Glomerular visceral epithelial cell (primary cell): ENCODE measurements around the gene ZNF75A.
"Not testable (repeated sequence)": the region's sequence is repeated elsewhere in the genome, so short reads cannot be mapped to it uniquely, and the experiment has no call there.

Experiments
- DNase-seq: peaks from one replicate; pipeline ENCODE4 v3.0.0-alpha.2; 2016; ENCODE audit errors: extremely low spot score

The ZNF75A gene

DNA sequence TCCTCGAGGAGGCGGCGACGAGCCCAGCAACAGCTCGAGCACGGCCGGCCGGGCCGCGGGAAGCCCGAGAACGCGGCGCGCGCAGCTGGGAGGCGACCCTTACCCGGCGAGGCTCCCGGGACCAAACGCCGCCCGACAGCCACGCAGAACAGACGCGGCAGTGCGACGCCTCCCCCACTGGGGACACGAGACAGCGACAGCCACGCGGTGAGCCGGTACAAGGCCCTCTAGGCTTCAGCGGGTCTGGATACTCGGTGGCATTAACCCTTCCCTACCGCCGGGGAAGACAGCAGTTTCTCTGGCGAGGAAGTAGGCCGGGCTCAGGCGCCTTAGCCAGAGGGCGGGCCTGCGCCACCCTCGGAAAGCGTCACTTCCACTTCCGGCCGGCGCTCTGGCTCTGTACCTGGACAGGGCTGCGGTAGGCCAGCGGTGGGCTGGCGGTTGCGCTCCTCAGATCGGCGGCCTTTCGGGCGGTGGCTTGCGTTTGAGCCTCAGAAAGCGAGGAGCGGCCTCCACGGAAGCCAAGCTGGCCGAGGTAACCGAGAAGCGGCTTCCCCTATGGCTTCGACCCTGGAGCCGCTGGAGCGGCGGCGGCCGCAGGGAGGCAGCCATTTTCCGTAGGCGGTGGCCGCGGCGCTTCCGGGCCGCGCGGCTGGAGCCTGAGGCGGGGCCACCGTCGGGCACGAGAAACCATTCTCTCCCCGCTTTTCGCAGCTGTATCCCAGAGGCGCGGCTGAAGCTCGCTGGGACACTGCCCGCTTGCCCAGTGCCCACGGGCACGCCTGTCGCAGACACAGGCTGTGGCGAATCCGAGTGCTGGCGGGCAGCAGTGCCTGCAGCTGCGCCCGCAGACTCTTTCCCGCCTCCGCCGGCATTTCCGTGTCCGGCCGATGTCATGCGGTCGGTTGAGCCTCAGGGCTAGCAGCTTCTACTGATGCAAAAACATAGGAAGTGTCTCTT is at the start of gene ZNF75A, which contains the start of gene TIGD7:
ZNF75A (plus strand) TSS at position 389 of the 960 bp plus-strand sequence. CDS start 2,932 bp downstream, outside the sequence.
TIGD7 (minus strand) TSS at position 322 of the 960 bp plus-strand sequence. CDS start 4,816 bp downstream, outside the sequence.
- peak; percentile 86 for DNase-seq

DNA sequence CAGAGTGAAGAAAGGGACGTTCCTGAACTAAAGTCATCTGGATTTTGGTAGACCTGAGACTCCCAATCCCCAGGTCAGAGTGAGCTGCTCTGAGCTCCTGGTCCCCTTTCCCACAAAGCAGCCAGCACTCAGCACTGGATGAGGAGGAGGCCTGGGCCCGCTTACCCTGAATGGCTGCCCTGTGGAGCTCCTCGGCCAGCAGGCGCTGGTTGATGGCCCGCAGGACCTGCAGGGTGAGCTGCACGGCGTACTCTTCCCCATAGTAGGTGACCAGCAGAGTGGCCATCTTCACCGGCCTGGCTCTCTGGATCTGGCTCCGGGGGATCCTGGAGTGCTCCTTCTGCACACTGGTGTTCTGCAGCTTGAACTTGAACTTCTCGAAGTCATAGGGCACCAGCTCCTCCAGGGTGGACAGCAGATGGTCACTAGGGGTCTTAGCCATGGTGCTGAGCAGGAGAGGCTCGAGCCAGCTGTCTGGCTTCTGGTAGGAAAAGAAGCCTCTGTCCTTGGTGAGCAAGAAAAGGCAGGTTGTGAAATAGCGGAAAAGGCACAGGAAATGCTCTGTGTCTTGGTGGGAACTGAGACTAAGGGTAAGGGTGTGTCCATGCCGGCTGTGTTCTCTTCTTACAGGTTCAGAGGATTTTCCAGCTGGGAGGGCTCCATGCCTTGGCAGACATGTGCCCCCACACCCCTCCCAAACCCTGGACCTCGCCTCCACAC is 49.0 kb upstream of the ZNF75A start, which contains the start of gene MEFV:
MEFV (minus strand) TSS at position 488 of the 720 bp plus-strand sequence; CDS start at position 442, 46 bp downstream.
- DNase-seq, result peak; percentile 76

DNA sequence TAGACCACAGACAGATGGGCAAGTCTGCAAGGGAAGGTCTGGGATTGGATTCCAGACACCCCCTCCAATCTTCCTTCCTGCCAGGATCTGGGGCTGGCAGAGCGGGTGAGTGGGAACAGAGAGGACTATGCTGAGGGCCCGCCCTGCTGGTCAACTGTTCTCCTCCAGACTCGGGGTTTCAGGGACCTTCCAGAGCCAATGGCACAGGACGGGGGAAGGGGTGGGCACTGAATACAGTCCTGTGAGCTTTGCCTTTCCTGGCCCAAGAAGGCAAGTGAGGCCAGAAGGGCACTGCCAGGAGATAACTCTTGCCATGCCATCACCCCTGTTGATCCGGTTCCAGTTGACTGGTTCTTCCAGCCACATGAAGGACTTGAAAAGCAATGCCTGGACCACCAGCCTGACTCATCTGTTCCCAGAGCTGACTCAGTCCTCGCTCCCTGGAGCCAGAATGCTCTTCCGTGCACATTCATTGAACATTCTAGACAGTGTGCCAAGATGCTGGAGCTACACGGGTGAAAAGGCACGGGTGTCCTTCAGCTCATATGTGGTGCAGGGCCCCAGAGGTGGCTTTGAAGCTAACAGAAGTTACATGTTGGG is 48.3 kb upstream of the ZNF75A start:
- peak; percentile 93 for DNase-seq

DNA sequence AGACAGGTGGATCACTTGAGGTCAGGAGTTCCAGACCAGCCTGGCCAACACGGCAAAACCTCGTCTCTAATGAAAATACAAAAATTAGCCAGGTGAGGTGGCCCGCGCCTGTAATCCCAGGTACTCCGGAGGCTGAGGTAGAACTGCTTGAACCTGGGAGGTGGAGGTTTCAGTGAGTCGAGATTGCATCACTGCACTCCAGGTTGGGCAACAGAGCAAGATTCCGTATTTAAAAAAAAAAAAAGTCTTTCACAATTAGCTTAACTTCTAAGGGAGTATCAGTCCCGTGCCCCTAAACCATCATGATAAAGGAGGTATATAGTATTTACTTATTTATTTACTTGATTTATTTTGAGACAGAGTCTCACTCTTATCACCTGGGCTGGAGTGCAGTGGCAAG is 45.5 kb upstream of the ZNF75A start:
- DNase-seq, result no peak

DNA sequence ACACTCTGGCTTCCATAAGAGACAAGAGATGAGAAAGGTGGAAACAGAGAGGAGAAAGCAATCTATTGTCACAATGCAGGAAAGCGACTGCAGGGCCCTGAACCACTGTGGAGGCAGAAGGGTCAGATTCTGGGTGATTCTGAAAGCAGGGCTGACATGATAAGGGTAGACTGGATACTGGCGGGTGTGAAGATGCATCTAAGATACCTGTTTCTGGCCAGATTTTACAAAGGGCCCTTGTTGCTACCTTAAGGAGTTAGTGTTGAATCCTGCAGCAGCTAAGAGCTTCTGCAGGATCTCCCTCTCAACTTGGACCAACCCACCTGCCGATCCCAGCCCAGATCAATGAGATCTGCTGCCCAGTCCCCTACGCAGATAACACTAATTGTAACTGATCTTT is 42.8 kb upstream of the ZNF75A start:
- no peak for DNase-seq

DNA sequence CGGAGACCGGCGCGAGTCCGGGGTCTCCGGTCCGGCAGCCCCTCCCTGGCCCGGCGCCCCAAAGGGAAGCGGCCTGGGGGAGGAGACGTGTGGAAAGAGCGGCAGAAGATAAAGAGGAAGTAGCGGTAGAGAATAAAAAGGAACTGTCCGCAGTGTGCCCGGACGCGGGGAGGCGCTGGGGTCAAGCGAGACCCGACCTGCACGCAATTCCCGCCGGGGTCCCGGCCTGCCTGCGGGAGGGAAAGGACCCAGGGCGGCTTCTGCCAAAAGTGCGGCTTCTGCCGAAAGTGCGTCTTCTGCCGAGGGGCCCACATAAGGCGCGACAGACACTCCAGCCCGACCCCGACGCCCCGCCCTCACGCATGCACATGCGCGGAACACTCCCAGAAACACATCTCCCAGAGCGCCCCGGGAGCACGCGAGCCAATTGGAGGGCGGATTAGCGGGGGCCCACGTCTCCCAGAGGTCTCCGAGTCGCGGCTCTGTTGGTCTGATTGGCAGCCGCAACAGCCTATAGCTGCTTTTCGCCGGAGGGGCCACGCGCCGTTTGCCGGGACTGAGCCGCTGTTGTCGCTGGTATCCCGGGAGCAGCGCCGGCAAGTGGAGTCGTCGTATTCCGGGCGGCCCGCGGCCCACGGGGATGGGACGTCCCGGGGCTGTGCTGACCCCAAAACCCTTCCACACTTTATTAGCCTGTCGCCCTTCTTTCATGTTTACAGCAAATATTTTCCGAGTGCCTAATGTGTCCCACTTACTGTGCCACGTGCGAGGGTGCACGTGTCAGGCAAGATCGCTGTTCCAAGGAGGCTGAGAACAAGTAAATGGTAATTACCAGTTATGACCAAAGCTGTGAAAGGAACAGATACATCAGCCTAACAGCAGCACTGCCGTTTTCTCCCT is 40.9 kb upstream of the ZNF75A start:
- DNase-seq, result peak; percentile 96

DNA sequence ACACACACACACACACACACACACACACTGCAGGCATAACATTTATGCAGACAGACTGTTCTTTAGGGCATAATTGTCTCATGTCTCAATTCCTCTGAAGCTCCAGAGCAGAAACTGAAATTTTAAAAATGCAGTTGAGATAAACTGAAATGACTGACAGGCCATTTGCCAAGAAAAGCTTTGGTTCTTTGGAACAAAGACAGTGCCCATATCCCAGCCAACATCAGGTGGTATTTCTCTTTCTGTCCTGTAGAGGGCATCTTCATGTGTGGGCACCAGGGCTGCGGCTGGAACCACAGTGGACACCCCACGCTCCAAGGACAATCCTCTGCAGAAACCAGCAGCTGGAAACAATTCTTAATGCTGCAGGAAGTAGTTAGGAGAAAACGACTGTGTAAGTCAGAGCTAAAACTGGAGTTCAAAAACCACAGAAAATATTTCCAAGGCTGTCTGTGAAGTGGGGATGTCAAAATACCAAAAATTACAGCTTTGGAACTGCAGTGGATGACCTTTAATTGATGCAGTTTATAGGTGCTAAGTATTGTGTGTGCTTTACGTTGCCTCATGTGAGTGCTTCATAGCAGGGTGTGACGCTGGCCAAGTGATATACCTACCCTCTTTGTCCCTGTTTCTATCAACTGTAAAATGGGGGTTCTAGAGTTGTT is 38.3 kb upstream of the ZNF75A start:
- DNase-seq, result peak; percentile 30

DNA sequence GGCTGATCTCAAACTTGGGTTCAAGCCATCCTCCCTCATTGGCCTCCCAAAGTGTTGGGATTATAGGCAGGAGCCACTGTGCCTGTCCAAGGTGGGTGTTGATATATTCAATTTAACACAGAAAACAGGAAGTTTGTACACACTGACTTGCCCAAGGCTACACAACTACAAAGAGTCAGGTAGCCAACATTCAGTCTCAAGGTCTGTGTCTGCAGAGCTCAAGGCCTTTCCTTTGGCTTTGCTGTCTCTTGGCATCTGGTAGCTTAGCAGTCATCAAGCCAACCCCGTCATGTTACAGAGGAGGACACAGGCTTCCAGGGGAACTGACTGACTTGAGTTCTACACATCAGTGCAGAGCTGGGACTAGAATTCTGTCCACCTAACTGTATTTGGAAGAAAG is 37.0 kb upstream of the ZNF75A start:
- no peak for DNase-seq

DNA sequence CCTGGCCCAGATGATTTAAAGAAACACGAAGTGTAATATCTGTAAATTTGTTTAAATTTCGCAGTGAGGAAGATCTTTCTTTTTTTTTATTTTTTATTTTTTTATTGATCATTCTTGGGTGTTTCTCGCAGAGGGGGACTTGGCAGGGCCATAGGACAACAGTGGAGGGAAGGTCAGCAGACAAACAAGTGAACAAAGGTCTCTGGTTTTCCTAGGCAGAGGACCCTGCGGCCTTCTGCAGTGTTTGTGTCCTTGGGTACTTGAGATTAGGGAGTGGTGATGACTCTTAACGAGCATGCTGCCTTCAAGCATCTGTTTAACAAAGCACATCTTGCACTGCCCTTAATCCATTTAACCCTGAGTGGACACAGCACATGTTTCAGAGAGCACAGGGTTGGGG is 34.6 kb upstream of the ZNF75A start:
- DNase-seq, result not testable (repeated sequence)

DNA sequence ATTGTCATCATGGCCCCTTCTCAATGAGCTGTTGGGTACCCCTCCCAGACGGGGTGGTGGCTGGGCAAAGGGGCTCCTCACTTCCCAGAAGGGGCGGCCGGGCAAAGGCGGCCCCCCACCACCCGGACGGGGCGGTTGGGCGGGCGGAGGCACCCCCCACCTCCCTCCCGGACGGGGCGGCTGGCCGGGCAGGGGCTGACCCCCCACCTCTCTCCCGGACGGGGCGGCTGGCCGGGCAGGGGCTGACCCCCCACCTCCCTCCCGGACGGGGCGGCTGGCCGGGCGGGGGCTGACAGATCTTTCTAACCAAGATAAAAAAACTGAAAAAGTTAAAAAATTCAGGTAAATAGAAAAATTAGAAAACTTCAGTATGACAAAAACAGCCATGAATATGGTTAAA is 34.0 kb upstream of the ZNF75A start:
- not testable (repeated sequence) for DNase-seq

DNA sequence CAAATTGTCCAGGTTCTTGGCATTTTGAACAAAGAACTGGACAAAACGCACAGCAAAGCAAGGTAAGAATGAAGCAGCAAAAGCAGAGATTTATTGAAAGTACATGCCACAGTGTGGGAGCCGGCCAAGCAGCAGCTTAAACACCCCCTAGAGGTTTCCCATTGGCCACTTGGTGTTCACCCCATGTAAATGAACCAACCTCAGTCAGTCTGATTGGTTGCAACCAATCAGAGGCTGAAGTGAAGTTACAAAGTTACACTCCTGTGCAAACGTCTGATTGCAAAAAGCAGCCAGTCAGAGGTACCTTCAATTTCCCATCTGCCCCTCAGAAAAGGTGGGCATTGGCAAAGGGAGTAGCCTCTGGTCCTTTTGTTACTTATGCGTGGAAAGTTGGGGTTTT is 30.8 kb upstream of the ZNF75A start:
- DNase-seq, result peak; percentile 20

DNA sequence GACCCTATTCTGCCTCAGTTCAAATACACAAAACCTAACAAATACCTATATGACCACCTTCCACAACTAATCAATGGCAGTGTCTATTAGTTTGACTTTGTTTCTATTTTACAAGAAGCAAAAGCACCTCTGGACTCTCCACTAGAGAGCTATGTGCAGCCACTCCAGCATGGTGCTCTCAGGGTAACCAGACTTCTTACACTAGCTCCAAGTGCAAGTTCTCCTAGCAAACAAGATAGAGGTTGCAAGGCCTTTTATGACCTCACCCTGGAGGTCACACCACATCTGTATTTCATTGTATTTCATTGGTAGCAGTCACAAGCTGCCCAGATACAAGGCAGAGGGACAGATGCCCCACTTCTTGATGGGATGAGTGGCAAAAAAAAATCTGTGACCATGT is 30.4 kb upstream of the ZNF75A start:
- no peak for DNase-seq

DNA sequence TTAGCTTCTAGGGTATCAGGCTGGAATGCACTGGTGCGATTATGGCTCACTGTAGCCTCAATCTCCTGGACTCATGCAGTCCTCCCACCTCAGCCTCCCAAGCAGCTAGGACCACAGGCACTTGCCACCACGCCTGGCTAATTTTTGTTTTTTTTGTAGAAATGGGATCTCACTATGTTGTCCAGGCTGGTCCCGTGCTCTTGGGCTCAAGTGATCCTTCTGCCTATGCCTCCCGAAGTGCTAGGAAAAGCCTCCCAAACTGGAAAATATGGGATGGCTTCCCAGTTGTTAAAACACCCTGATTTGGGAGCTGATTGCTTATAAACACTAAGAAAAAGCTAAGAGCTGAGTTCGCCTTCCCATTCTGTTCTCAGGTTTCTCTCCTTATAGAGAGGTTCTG is 28.6 kb upstream of the ZNF75A start:
- DNase-seq, result no peak

DNA sequence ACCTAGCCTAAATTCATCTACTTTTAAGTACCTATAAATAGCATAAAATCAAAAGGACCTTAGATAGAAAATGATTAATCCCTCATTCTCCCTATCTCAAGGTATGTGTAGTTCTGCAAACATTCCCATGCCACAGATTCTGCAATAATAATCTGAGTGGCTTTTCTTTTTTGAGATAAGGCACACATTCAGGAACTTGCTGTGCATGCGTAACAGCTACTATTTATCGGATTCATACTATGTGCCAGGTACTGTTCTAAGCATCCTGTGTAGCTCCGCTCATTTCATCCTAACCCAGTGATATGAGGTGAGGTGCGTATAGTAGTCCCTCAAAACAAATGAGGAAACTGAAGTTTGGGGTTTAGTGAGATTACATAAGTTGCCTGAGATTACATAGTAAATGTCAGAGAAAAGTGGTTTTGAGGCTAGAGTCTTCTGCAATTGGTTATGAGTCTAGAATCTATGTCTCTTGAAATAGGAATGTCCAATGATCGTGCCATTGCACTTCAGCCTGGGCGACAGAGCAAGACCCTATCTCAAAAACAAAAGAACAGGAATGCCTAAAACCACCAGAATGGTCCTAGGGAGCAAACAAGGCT is 24.0 kb upstream of the ZNF75A start:
- DNase-seq, result no peak

DNA sequence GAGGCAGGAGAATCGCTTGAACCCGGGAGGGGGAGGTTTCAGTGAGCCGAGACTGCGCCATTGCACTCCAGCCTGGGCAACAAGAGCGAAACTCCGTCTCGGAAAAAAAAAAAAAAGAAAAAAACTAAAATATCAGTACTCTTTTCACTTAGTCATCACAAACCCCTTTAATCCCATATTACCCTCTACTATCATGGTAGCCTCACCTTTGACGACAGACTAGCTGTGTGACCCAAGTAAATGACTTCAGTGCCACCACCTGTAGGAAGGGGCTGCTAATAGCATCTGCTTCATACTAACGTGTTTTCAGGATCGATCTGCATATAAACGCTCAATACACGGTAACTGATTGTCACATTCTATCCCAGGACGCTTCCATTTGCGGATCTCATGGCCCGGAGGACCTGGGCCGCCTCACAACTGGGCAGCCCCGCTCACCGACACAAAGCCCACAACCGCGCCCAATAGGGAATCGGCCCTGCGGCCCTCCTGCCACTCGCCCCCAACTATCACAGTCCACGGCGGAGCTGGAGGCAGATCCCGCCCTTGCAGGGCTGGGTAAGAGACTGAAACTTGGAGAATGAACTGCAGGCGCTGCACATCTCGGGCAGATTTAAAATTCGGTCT is 23.1 kb upstream of the ZNF75A start:
- DNase-seq, result peak; percentile 70

DNA sequence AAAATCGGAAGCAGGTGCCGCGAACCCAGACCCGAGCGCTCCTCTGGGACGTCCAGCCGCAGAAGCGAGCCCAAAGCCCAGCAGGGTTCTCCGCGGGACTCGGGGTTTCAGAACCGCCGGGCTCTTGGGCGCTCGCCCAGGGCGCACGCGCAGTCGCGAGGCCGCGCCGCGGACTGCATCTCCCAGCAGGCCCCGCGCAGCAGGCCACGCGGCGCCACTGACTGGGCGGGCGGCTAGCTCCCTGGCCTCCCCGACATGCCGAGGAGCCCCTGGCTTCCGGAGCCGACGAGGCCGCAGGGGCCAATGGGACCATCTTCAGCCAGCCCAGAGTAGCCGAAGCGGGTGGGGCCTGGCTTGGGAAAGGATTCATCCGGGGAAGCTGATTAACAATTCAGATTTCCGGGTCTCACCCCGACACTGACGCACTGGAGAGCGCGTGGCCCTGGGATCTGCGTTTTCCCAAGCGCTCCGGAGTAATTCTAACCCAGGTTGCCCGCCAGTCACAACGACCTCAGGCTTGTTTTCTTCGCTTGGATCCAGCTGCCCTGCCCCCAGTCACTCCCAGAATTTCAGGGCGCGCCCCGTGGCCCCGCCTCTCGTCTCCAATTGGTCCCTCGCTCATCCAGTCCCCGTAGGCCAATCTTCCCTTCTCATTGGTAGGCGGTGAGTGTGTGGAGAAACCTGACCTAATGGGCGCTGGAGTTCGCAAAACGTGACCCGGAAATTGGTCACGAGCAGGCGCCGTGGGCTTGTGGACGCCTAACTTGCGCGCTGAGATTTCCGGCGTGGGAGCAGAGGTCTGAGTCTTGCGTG is 22.4 kb upstream of the ZNF75A start, which contains the start of gene ZNF263:
ZNF263 (plus strand) TSS at position 762 of the 813 bp plus-strand sequence. CDS start 328 bp downstream, outside the sequence.
- peak; percentile 95 for DNase-seq

DNA sequence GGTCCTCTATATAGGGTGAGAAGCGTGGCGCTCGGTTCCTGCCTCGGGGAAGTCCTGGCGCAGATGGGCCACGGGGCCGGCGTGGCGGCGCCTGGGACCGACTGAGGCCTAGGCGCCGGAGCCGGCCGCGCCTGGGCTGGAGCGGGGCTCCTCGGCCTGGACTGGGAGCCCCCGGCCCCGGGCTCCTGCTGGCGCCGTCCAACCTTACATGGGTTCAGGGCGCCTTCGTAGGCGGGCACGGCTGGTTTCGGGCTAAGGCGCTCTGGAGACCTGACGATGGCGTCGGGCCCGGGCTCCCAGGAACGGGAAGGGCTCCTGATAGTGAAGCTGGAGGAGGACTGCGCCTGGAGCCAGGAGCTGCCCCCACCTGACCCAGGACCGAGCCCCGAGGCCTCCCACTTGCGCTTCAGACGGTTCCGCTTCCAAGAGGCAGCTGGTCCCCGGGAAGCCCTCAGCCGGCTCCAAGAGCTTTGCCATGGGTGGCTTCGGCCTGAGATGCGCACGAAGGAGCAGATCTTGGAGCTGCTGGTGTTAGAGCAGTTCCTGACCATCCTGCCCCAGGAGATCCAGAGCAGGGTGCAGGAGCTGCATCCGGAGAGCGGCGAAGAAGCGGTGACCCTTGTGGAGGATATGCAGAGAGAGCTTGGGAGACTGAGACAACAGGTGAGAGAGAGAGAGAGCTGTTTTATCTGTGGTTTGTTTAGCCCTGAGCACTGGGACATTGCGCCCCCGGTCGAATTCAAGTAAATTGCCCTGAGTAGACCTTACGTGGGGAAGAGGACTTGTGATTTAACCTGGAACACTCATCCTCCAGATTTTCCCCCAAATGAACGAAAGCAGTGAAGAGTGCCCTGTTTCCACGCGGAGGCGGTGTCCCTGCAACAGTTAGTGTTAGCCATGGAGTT is 21.5 kb upstream of the ZNF75A start:
- peak; percentile 1 for DNase-seq

DNA sequence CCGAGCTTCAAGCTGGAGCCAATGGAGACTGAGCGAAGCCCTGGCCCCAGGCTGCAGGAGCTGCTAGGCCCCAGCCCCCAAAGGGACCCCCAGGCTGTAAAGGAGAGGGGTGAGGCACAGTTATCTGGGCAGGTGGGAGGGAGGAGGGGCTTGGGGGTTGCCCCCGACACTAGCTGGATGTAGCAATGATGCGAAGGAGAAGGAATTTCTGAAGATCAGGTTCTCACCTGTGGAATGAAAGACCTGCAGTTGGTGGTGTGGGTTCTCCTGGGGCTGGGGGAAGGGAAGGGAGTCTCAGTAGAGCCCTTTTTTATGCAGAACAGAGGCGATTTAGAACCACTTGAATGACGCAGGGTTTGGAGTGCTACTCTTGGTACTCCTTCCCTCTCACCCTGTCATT is 20.2 kb upstream of the ZNF75A start:
- DNase-seq, result no peak
